HG02763 (cell line): ENCODE data around the gene HEATR1.

Source experiments
- ATAC-seq: cut with Tn5 transposase; IDR thresholded peaks from one replicate; pipeline ENCODE4 v1.9.1; 2021; ENCODE audit warnings: mild to moderate bottlenecking, moderate library complexity; ENCODE audit not compliant: unreplicated experiment

HEATR1 gene

DNA sequence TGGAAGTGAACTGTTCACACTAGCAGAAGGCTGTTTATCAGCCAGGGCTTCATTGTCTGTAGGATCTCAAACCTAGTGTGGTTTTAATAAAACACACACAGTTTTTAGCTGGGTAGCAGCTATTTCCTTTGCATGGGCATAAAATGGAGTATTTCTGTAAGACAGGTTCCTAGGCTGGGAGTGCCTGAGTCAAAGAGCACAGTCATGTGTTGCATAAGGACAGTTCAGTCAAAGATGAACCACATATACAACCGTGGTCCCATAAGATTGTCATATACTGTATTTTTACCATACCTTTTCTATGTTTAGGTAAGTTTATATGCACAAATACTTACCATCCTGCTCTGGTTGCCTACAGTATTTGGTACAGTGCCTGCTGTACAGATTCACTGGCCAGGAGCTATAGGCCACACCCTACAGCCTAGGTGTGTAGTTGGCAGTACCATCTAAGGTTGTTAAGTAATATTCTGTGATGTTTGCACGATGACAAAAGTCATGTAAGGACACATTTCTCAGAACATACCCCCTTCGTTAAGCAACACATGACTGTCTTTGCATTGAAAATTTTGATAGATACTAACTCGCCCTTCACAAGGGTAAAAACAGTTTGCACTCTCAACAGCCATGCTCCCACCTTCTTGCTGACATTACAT is 63.4 kb downstream of the HEATR1 start:
- no peak for ATAC-seq

- ATAC-seq: no peak
Observed at GRCh38 chr1:236536540-236536939, 67.8 kb downstream of the HEATR1 start.

GRCh38 chr1:236535662-236536161 is 68.6 kb downstream of the HEATR1 start:
- ATAC-seq: no peak

- ATAC-seq: no peak
Observed at GRCh38 chr1:236535190-236535589, 69.1 kb downstream of the HEATR1 start.

- ATAC-seq: no peak
Observed at GRCh38 chr1:236534151-236534651, 70.1 kb downstream of the HEATR1 start.

- no peak for ATAC-seq
Observed at GRCh38 chr1:236532850-236533249, 71.5 kb downstream of the HEATR1 start.

DNA sequence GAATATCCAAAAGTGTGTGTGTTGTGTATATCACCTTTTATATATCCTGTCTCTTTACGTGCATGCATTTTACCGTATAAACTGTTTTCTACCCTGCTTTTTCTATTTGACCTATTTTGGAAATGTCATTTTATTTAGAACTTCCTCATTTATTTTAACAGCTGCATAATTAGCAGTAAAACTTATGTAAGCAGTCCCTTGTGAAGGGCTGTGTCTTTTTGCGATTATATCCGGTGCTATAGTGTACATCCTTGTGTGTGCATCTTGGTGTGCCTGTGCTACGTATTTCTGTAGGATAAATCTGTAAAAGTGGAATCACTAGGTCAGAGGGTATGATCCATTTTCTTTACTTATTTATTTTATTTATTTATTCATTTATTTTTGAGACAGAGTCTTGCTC is 73.4 kb downstream of the HEATR1 start:
- no peak for ATAC-seq

- no peak for ATAC-seq
Observed at GRCh38 chr1:236530286-236530685, 74.0 kb downstream of the HEATR1 start.

GRCh38 chr1:236526079-236526478 is 78.2 kb downstream of the HEATR1 start:
- no peak for ATAC-seq

- ATAC-seq: no peak
Observed at GRCh38 chr1:236524895-236525184, 79.5 kb downstream of the HEATR1 start.

GRCh38 chr1:236524142-236524894 is 80.0 kb downstream of the HEATR1 start:
- ATAC-seq: peak; percentile 78

DNA sequence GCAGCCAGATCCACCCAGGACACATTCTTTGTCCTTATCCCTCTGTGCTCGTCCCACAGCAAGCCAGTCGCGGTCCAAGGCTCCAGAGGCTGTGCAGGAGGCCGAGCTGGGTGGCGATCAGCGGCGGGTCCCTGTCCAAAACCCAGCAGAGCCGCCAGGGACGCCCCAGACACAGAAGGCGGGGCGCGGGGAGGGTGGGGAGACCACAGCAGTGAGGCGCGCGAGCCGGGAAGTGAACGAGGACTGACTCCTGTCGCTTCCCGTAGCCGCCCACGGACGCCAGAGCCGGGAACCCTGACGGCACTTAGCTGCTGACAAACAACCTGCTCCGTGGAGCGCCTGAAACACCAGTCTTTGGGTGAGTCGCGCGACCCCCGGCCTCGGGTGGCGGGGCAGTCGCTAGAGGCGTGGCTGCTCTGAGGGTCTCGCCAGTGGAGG is 80.6 kb downstream of the HEATR1 start, which contains the start of gene LGALS8:
Gene LGALS8, plus strand, starts transcription at position 279 of the 438 bp plus-strand sequence. CDS start 2,089 bp downstream, outside the sequence.
- ATAC-seq: peak; percentile 63

DNA sequence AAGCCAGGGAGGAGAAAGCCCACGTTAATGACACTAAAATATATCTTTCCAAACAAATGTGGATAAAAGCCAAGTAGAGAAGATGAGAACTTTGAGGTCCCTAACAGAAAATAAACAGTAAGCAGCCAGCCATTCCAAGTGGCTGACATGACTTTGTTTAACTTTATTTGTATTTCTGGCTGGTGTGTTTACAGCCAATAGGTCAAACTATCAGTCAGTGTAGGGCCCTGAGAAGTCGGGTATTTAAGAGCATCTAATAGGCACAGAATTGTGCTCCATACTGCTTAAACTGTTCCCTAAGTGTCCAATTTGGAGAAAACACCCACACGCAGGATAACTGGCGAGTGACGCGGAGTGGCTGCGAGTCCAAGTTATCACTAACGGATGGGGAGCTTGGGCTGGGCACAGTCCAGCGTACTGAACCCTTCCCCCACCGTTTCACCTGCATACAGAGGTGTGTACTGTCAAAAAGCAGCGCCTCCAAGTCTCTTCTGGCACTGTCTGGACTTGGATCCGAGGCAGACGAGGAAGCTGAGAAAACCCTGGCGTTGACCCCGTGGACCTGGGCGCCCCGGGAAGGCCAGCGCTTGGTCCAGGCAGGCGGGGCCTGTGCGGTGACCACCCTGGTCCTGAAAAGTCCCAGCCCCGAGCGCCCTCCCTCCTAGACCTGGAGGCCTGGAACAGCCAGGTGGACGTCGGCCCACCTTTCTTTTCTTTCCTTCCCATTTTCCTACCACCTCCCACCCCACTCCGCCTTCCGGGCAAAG is 81.2 kb downstream of the HEATR1 start:
- no peak for ATAC-seq

DNA sequence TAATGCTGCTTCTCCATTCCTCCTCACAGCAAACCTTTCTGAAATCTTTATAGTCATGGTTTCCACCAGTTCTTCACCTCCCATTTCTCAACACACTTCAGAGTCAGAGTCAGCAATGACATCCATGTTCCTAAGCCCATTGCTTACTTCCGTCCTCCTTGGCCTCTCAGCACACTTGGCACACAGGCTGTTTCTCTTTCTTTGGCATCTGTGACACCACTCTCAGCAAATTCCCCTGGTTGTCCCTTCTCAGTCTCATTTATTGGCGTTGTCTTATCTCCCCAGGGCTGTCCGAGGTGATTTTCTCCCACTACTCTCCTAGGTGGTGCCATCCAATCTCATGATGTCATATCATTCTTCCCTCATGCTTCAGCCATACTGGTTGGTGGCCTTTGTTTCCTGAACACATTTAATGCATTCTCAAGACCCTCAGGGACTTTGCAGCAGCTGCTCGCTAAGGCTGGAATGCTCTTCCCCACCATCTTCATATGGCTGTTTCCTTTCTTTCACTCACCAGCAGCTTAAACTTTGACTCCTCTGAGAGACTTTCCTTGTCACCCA is 83.8 kb downstream of the HEATR1 start:
- ATAC-seq: no peak

DNA sequence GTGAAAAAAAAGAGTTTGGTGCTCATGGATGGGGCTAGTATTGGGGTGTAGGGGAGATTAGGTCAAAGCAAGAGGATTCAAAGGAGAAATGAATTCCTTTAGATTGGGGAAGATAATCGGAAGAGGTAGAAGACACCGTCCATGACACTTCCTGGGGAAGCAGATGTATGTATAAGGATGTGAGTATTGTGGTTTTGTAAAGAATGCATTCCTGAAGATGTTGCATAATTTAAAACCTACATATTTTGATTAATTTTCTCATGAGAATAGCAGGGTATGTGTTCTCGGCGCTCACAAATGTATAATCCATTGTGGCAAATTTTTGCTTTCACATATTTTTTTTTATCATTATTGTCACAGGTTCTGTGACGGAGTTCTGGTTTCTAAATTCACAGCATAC is 86.0 kb downstream of the HEATR1 start:
- no peak for ATAC-seq

DNA sequence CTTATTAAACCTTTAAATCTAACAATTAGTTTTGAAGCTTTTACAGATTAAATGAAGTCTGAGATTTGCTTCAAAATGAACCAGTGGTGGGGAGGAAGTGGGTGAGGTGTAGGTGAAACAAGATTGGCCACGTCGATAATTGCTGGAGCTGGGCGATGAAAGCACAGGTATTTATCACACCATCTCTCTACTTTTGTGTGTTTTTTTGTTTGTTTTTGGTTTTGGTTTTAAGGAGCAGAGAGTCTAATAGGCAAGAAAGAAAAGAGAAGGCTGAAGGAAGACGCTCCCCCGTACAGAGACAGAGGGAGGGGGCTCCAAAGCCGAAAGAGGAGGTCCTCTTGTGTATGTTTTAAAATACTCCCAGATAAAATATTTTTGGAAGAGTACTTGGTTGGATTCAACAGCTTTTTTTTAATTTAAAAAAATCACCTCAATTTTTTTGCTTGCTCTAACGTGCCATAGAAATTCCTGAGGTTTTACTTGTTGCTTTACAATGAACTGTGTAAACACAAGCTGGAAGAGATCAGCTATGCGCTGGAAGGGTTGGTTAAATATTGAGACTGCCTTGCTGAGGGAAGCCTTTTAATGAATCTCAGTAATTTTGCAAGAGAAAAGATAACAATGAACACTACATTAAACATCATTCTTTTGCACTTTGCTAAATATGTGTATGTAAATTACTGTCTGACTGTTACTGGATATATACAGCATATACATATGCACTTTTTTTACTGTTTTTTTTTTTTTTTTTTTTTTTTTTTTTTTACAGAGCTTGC is 87.2 kb downstream of the HEATR1 start:
- no peak for ATAC-seq

- no peak for ATAC-seq
Observed at GRCh38 chr1:236515443-236515958, 88.8 kb downstream of the HEATR1 start.

GRCh38 chr1:236514703-236515442 is 89.4 kb downstream of the HEATR1 start:
- ATAC-seq: no peak

DNA sequence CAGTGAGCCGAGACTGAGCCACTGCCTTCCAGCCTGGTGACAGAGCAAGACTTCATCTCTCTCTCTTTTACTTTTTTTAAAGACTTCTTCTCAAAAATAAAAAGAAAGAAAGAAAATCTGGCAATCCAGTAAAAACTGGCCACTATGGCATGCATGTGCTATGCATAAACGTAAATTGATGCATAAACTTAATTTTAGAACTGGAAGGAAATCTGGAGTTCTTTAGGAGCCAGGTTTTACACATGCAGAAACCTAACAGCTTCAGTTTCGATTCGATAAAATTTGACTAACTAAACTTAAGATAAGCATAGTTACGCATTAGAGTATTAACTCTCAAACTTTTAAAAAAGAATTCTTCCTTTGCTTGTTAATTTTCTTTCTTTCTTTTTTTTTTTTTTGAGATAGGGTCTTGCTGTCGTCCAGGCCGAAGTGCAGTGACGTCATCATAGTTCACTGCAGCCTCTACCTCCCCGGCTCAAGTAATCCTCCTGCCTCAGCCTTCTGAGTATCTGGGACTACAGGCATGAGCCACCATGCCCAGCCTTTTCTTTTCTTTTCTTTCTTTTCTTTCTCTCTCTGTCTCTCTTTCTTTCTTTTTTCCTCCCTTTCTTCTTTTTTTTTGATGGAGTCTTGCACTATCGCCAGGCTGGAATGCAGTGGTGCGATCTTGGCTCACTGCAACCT is 92.4 kb downstream of the HEATR1 start:
- ATAC-seq: no peak
